ENCODE results near the gene CCDC13.

Gene CCDC13

DNA sequence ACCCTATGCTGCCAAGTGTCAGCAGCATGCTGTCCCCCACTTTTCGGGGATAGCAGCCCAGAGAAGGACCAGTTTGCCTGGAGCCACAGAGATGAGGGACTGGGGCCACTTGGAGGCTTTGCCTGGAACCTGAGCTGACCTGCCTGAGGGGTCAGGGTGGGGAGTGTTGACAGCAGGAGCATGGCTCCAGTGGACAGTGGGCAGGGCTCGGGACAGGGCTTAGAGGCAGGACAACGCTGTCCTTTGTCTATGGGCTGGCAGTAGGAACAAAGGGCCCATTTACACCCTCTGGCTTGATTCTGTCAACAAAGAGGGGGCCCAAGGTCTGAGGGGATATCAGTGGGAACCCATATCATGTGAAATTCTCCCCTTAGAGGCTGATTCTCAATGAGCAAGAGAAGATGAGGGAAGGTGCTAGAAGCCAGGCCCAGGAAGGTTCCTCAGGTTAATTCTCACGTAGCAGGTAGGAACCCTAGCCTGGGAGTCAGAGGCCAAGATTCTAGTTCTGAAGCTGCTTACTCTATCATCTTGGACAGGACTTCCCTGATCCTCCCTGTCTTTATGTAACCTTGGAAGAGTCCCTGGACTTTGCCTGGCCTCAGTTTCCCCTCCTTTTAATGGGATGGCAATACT, 40.7 kb downstream of the CCDC13 start:
- no peak for DNase-seq

GRCh38 chr3:42731476-42732195, 41.4 kb downstream of the CCDC13 start:
- no peak for DNase-seq

DNA sequence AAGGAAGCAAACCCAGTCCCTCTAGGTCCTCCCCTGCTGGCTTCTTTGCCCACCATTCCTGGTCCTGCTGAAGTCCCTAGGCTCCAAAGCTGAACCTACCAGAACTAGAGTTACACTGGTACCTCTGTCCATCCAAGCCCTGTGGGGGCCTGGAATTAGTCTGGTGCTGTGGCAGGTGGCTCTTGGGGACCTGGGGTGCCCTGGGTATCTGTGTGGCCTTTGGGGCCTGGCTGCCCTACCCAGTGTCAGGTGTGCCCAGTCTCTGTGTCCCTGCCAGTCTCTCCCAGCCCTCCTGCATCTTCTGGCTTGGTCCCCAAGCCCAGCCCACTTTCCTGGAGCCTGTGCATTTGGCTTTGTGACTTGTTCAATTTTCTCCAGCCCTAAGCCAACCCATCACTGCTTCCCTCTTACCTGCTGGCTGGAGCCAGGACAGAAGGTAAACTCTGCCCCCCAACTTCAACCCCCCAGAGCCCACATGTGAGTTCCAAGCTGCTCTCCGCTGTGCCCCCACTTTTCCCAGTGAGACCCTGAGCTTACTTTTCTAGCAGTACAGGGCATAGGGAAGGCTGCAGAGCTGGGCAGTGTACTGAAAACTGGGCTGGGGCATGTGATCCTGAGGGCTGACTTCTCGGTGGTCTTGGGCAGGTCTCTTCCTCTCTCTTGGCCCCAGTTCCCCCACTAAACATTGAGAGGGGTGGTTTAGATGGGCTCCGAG, 42.2 kb downstream of the CCDC13 start:
- no peak for DNase-seq

DNA sequence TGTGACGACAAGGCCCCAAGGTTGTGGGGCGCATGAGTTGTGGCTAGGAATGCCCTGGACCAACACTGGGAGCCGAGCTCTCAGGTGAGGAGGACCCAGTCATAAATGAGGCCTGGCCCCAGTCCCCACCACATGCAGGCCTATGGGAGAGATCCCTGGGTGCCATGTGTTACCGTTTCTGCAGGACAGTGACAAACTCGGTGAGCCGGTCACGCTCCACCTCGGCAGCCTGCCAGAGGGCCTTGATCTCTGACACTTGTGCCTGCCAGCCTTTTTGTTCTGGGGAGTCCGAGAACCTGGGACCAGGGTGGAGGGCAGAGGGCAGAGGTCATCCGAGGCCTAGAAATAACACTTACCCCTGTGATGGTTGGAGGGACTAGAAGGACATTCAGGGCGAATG, 42.8 kb downstream of the CCDC13 start:
- DNase-seq = no peak

DNA sequence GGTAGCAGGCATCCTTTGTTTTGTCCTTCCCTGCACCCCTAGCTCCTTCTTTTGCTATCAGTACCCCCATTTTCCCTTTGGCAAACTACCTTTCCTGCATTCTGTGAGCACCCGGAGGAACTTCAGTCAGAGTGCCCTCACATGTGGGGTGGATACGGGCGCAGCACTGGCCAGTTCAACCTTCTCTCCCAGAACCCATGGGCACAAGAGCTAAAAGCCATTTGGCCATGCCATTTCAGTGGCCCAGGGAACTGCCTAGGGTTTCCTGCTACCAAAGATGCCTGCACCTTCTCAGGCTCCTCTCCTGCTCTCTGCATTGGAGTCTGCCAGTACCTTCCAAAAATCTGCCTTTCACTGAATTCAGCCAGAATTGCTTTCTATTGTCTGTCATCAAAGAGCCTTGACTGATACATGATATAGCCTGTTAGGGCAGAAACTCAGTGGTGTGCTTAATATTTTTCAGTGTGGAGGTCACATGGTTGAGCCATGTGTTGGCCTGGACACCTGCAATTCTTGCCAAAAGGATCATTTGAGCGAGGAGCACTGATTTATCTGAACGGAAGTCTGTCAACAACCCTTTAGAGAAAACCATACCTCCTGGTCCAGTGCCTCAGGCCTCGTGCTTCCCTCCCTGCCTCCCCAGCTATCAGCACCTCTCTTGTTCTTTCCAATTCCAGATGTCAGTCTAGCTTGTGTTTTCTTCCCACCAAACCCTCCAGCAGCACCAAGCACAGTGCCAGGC, 43.5 kb downstream of the CCDC13 start:
- no peak for DNase-seq

GRCh38 chr3:42728668-42729364, 44.2 kb downstream of the CCDC13 start:
- no peak for DNase-seq

GRCh38 chr3:42728056-42728455, 45.0 kb downstream of the CCDC13 start:
- no peak for DNase-seq

- DNase-seq = no peak
Measured at GRCh38 chr3:42725454-42725853, 47.6 kb downstream of the CCDC13 start.

GRCh38 chr3:42723219-42723618, 49.8 kb downstream of the CCDC13 start:
- DNase-seq = no peak
